Activated naive CD8-positive, alpha-beta T cell treated with anti-CD3 and anti-CD28 coated beads, Interleukin-2, amount 50 U/mL, for 16 hours (primary cell): ENCODE data around the gene TARS3.
"Not testable (repeated sequence)": the region's sequence is repeated elsewhere in the genome, so short reads cannot be mapped to it uniquely, and the experiment has no call there.

Experiments
- DNase-seq: peaks from one replicate; pipeline ENCODE4 v3.0.0-alpha.2; 2020; ENCODE audit warnings: low read depth, low spot score

Gene TARS3

DNA sequence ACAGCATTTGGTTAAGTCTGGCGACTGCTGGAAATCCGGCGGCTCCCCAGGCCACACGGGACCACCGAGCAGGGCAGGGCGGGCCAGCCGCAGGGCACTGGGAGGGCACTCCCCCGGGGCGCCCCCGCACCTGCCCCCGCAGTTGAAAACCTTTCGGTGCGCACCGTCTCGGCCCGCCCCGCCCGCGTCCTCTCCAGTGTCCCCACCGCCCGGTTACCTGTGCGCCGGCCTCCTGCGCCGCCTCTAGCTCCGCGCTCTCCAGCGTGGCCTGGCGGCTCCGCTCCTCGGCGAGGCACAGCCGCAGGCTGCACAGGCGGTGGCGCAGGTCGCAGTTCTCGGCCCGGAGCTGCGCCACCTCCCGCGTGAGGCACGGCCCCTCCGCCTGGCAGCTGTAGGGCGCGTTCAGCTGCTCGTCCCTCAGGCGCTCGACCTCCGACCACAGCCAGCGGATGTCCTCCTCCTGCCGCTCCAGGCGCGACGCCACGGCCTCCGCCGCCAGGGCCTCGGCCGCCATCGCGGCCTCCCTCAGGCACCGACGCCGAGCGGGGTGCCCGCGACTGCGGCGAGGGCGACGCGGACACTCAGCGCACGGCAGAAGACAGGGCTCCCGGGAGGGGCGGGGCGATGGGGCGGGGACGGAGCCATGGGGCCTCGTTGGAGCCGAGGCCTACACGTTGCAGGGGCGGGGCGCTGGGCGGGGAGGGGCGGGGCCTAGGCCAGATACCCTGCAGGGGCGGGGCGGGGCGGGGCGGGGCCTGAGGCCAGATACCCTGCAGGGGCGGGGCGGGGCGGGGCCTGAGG is at the start of gene TARS3:
TSS of gene TARS3 (minus strand) at position 600 of the 801 bp plus-strand sequence. CDS start at position 514, 86 bp downstream.
- peak; percentile 95 for DNase-seq

DNA sequence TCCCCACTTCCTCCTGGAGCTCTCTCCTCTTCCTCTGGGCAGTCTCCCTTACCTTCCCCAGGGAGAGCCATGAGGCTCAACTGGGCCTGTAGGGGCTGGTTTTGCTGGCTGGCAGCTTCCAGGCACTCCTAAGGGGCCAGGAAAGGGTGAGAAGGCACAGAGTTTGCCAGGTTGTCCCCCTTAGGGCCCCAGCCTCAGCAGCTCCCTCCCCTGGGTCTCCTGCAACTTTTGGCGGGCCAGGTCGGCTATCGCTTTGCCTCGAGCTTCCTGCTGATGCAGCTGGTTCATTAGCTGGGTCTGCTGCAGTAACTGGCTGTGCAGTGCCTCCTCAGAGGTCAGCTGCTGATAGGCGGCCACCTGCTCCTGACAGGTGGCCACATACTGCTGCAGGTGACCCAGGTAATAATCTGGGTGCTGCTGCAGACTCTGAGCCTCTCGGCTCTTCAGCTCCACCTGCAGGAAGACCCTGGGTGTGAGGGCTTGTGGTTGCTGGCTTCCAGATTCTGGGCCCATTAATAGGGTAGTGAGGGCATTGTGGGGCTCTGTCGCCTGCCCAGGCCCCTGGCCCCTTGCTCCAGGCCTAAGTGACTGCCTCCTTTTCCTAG is 49.3 kb upstream of the TARS3 start:
- DNase-seq, result no peak

DNA sequence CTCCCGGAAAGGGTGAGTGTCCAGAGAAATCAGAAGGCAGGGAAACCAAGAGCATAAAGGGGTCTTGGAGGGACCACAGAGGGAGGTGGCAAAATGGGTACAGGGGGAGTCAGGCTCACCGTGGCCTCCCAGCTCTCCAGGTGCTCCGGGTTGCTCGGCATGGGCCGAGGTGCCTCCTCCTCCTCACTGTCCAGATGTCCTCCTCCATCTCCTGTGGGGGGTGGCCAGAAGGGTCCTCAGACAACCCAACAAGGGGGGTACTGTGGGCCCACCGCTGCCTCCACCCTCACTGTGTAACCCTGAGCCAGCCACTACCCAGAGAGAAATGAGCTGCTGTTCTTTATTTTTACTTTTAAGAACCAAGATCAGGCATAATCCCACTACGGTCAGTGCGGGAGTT is 48.6 kb upstream of the TARS3 start:
- no peak for DNase-seq

DNA sequence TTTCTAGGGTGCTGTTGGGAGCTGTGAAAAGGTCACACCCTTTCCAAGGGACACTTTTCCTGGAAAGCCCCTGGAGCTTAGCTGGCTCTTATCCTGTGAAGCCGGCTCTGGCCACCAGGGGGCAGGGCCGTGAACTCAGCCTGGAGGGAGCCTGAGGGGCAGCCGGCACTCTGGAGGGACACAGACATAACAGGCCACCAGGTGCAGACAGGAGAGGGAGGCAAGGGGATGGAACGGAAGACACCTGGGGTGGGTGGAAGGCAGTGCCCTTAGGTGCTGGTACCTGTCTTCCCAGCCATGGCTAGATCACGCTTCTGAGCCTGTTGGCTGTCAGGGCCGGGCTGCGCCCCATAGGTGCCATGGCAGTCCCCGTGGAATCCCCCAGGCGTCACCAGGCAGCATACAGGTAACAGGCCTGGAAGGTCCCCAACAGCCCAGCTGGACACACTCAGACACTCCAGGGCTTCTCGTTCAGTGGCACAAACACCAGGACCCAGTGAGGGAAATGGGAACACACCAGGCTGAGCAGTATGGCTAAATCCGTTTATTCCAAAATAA is 42.9 kb upstream of the TARS3 start:
- not testable (repeated sequence) for DNase-seq

DNA sequence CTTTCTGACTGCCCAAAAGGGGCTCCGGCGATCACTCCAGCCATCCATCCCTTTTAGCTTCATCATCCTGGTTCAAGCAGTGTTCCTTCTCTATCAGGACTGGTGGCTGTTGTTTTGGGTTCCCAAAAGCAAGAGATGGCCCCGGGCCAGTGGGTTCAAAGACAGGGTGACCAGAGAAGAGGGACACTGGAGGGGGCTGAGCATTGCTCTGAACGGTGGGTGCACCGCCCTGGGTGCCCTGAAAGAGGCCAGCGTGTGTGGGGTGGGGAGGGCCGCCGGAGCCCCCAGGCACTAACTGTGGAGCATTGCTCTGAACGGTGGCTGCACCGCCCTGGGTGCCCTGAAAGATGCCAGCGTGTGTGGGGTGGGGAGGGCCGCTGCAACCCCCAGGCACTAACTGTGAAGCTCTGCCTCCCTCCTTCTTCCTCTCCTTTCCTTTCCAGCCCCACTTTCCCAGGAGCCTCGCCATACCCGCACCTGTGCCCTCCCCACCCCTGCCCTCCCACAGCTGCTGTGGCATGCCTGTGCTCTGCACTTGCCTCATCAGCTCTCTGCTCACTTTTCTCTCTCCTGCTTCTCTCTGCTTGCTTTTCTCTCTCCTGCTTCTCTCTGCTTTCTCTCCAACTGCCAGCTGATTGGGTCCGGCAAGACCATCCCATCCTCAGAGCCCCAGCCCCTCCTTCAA is 41.6 kb upstream of the TARS3 start:
- no peak for DNase-seq

DNA sequence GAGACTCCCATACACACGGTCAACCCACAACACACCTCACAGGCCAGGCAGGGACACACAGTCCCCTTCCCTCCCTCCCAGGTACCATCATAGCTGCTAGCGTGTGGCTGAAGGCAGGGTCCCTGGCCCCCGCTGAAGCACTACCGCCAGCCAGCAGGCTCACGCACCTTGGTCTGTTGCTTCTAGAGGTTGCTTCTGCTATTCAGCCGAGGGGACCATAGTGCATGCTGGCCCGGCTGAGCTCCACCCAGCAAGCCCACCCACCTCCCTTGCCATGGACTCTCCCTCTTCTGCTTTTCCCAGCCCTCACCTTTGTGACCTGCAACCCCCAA is 41.0 kb upstream of the TARS3 start:
- DNase-seq, result not testable (repeated sequence)

DNA sequence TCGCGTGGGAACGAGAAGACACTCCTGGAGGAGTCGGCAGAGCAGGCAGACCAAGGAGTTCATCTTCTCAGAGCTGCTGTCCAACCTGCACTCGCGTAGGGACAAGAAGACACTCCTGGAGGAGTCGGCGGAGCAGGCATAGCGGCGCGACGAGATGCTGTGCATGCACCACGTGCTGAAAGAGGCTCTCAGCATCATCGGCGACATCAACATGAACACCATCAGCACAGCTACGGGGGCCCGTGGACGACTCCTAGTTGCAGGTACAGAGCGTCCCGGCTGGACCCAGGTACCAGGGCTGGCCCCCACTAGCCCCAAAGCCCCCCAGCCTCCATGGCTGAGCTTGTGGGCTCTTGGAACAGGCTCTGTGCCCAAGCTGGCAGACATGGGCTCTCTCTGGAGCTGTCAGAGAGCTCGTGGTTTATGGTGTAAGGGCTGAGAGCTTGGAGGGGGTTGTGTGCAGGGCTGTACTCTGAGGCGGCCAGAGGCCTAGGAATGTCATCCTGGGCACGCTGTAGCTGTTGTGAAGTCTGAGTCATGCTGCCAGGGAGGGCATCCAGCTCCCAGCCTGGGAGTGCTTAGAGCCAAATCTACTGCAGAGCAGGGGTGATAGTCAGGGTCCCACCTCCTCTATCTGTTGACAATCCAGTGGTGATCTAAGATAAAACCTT is 40.5 kb upstream of the TARS3 start:
- not testable (repeated sequence) for DNase-seq

DNA sequence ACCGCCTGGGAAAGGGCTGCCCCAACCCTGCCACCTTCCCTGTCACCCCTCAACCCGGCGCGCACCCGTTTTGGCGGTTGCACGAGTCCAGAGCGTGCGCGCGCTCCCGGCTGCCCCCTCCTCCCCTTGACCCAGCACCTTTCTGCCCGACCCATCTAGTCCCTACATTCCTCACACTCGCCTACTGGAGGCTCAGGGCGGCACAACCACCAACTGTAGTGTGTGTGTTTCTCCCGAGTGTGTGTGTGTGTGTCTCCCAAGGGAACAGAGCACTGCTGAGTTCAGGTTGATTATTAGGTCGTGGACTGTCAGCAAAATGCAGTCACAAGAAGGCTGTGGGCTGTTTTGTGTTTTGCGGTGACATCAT is 22.4 kb upstream of the TARS3 start:
- DNase-seq, result not testable (repeated sequence)

DNA sequence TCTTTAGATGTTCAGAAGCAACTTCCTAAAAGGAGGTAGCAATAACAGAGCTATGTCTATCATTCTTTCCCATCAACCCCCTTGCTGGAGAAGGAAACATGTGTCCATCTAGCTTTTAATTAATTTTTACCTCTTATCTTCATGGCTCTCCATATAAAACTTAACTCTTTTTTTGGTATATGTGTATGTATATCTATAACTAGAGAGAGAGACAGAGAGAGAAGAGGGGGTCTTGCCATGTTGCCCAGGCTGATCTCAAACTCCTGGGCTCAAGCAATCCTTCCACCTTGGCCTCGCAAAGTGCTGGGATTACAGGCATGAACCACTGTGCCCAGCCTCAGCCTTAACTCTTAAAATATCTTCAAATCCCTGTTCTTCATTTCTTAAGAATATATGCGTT is 10.6 kb upstream of the TARS3 start:
- DNase-seq, result not testable (repeated sequence)

DNA sequence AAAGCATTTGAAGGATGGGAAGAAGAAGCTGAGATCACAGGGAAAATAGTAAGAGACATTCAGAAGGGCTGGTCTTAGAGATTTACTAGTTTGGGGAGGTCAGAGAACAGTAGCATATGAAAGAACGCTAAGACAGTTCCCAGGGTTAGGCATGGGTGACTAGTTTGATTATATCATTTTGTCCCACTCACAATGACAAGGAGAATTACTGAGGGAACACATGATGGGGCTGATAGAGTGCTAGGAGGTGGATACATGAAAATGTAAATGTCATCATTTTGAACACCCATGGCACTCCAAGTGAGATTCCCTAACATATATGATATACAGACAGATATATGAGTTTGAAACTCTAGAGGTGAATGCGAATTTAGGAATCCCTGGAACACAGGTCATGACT is 9.3 kb upstream of the TARS3 start:
- no peak for DNase-seq

DNA sequence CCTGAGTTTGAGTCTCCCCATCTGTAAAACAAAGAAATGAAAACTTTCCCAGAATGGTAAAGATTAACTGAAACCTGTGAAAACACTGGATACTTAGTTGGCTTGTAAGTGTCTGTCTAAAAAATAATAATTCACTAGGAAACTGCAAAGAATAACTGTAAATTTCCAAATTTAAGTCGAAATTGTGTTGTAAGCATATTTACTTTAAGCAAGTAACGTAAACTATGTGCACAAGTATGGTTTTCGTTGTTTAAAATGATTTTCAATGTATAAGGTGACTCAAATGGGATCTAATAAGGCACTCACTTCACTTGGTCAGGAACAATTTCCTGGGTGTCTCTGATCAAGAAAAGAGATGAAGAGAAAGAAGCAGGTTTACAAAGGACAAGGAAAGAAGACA is 8.5 kb upstream of the TARS3 start:
- DNase-seq, result no peak

DNA sequence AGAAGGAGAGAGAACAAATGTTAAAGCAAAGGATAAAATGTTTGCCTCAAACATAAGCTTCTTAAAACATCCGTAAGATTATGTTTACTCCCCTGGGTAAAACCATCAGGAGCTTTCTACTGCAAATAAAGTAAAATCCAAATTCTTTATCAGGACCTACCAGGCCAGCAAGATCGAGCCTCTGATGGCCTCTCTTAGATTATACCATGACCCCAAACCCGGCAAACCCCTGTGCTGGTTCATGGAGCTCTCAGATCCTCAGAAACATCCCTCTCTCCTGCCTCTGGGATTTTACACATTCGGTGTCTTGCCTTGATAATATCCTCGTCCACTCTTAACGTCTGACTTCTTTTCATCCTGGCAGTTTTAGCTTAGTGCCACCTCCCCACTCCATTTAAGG is 7.5 kb upstream of the TARS3 start:
- DNase-seq, result no peak

DNA sequence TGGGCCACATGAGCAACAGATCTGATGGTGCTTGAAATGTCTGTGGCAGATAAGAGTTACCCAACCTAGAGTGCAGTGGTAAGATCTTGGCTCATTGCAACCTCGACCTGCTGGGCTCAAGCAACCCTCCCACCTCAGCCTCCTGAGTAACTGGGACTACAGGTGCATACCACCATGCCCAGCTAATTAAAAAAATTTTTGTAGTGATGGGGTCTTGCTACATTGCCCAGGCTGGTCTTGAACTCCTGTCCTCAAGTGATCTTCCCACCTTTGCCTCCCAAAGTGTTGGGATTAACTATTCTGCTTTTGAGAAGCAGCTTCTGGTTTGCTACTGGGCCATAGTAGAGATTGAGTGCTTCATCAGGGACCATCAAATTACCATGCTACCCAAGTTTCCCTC is 2.9 kb upstream of the TARS3 start:
- no peak for DNase-seq

DNA sequence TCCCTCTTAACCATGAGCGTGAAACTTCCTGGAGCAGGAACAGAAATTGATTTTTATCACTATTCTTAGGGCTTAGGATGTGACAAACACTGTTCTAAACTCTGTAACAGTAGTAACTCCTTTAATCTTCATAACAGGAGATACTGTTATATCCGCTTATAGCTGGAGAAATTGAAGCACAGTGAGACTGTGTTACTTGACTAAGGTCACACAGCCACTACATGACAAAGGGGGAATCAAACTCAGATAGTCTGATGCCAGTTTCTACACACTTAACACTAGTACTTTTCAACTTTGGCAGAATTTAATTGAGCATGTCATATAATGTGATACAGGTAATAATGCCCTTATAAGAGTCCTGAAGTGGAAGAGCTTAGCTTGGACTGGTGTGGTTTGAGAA is 800 bp upstream of the TARS3 start:
- DNase-seq, result no peak

DNA sequence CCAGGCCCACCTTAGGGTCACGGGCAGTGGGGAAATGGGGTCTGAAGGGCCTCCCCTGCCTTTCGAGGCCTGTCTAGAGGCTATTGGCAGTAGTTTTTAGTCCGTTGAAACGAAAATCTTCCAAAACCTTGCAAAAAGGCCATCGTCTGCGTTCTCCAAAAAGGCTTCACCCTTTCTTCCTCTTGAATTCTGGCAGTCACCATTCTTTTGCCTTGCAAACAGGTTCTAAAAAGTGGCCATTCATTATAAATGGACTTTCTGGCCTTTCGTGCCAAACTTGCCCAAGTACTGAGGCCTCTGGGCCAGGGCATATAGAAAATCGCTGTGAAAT is 367 bp upstream of the TARS3 start:
- DNase-seq, result no peak

DNA sequence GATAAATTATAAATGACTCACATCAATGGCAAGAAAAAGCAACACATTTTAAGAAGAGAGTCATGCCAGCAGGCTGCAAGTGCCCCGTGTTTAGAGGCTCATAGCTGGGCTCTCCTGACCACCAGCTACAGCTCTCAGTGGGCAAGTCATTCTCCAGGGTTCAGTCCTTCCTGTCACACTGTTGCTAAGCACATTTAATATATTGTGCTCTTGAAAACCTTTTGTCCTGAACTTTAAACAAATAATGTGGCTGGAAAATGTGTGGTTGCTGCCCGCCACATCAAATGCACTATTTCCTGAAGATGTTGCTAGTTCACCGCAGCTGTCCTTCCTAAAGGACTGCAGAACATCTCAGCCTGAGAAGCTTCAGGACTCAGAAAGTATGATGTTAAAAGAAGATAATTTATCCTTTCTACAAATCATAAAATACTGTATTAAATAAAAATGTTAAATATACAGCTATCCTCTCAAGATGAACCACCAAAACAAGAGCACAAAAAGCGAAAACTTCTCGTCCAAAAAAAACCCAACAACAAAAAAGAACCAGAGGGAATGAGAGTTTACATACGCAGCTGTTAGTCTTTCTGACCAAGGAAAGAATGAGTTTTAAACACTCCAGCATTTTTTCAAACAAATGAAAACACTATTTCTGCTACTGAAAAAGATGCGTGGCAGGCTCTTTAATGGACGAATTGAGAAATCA is 951 bp downstream of the TARS3 start:
- DNase-seq, result no peak

DNA sequence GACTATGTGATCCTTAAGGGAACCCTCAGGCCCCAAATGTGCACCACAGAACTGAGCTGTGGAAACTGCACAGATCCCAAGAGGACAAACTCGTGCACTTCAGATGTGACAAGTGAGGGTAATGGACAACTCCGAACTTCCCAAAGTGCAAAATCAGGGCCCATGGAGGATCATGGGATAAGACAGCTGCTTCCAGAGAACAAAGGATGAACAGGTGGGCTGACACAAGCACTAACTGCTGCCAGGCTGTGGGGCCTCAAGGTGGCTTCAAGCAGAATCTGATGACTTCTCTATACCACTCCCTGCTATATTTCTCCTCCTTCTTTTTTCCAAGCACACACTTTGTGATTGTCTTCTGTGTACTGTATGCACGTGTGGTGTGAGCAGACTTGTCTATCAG is 5.4 kb downstream of the TARS3 start:
- DNase-seq, result no peak

DNA sequence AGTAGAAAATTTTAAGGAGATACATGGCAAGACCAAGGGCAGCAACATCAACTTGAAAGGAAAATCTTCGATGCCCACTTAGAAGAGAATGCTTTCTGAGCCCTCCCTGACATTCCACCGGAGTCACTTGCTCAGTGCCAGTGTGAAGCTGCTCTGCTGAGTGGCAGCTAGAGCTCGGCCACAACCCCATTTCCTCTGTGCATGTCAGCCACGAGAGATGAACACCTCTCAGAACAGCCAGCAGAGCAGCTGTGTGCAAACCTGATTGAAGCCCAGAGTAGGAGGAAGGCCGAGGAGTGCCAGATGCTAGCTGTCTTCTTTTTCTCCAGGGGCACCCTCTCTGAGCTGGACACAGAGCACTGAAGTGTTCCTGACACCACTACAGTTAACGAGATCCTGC is 12.2 kb downstream of the TARS3 start:
- no peak for DNase-seq

DNA sequence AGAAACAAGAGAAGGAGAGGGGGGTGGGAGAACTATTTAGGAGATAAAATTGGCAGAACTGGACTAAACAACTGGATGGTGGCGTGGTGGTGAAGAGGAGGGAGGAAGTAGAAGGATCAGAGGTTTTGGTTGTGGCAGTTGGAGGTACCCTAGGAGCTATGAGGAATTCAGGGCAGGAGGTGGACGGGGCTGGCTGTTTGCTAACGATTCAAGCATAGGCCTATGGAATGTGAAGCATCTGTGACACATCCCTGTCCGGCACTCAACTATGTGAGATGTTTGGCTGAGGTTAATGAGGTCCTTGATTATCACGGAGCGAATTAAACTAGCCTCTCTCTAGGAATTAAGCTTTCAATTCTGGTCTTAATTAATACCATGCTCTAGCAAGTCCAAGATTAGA is 13.5 kb downstream of the TARS3 start:
- no peak for DNase-seq

DNA sequence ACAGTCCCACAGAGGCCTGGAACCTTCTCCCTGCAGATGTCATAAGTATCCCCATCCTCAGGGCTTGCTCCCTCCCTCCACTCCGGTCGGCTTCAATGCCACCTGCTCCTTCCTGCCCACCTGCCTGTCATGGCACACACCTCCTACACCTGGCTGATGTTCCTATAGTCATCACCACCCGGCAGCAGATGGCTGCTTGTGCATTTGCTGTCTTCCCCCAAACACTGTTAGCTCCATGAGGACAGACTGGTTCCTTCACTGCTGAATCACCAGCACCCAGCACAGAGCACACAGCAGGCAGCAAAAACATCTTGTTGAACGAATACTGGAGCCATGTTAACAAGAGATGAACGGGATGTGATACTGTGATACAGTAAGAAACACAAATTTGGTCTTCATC is 14.8 kb downstream of the TARS3 start:
- DNase-seq, result no peak

DNA sequence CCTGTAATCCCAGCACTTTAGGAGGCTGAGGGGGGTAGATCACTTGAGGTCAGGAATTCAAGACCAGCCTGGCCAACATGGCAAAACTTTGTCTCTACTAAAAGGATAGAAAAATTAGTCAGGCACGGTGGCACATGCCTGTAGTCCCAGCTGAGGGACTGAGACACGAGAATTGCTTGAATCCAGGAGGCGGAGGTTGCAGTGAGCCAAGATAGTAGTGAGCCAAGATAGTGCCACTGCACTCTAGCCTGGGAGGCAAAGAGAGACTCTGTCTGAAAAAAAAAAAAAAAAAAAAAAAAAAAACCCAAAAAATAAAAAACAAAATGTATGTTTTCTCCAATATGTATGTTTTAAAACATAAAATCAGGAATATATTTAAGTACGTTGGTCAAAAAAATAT is 16.3 kb downstream of the TARS3 start:
- no peak for DNase-seq

DNA sequence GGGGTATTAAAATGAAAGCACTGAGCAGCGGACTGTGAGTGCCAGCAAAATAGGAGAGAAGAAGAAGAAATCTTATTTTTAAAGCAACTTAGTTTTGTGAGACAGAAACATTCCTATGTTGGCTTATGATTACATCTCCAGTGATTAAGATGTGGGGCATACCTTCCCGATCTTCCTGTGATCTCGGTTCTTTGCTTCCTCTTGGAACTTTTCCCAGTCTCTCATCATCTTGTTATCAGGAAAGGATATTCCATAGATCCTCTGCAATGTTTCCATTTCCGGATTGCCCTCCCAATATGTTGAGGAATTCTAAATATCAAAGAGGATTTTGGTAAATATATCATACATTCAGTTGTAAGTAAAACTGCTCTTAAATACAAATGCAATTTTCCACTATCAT is 22.2 kb downstream of the TARS3 start:
- no peak for DNase-seq
